Smooth muscle cell (in vitro differentiated cells): ENCODE data around the gene ANKRD39. TPM values are rescaled to one million over a fixed set of nuclear protein-coding genes. Genes with fewer than 3 reads are reported as not detected.

ENCODE experiments used
- DNase-seq: peaks from one replicate; lab custom pipeline; 2025; ENCODE audit not compliant: unreplicated experiment; lab: John Stamatoyannopoulos, UW
- H2AFZ ChIP-seq: fragments of 200-600 bp; sonication (generic); 2 replicates; pipeline ENCODE4 v1.6.0; 2016; ENCODE audit warnings: antibody characterized with exemption, low read depth, mild to moderate bottlenecking
- H3F3A ChIP-seq: fragments of 200-600 bp; sonication (generic); 2 replicates; pipeline ENCODE4 v1.6.0; 2017; ENCODE audit warnings: antibody characterized with exemption, low read depth
- H3K27ac ChIP-seq: fragments of 200-600 bp; sonication (generic); 2 replicates; pipeline ENCODE4 v1.5.1; 2016; ENCODE audit warnings: low read depth, mild to moderate bottlenecking
- H3K27me3 ChIP-seq: fragments of 200-600 bp; sonication (generic); 2 replicates; pipeline ENCODE4 v1.6.1; 2016; ENCODE audit warnings: low read depth, mild to moderate bottlenecking
- H3K36me3 ChIP-seq: fragments of 200-600 bp; sonication (generic); 2 replicates; pipeline ENCODE4 v1.5.1; 2016; ENCODE audit warnings: low read depth
- H3K4me1 ChIP-seq: fragments of 200-600 bp; sonication (generic); 2 replicates; pipeline ENCODE4 v1.5.1; 2016; ENCODE audit warnings: low read depth
- H3K4me2 ChIP-seq: fragments of 200-600 bp; sonication (generic); 2 replicates; pipeline ENCODE4 v1.6.0; 2016; ENCODE audit warnings: mild to moderate bottlenecking
- H3K4me3 ChIP-seq: fragments of 200-600 bp; sonication (generic); 2 replicates; pipeline ENCODE4 v1.5.1; 2016; ENCODE audit warnings: mild to moderate bottlenecking
- H3K79me2 ChIP-seq: fragments of 200-600 bp; sonication (generic); 2 replicates; pipeline ENCODE4 v1.6.0; 2016; ENCODE audit warnings: low read depth, mild to moderate bottlenecking
- H3K9ac ChIP-seq: fragments of 200-600 bp; sonication (generic); 2 replicates; pipeline ENCODE4 v1.6.0; 2016; ENCODE audit warnings: low read depth
- H3K9me3 ChIP-seq: fragments of 200-600 bp; sonication (generic); replicated peaks from 2 replicates; pipeline ENCODE4 v1.5.1; 2016; ENCODE audit warnings: low read depth
- H4K20me1 ChIP-seq: fragments of 200-600 bp; sonication (generic); 2 replicates; pipeline ENCODE4 v1.6.0; 2016; ENCODE audit warnings: low read depth
- CTCF ChIP-seq: fragments of 200-600 bp; sonication (generic); IDR thresholded peaks from 2 replicates; pipeline ENCODE4 v1.5.1; 2017; ENCODE audit warnings: borderline replicate concordance, mild to moderate bottlenecking, antibody characterized with exemption; ENCODE audit not compliant: insufficient read depth, poor library complexity, severe bottlenecking
- WGBS: methylation state at CpG from one replicate; pipeline ENCODE4 v1.1.7; 2016; ENCODE audit warnings: low lambda C conversion rate; 5-methylcytosine and 5-hydroxymethylcytosine counted together
- polyA plus RNA-seq: library from polyadenylated mRNA; unstranded; fragments of >200 nt; fragmentation: Nextera tagmentation; extraction: Ambion mirVana; gene quantifications from 2 replicates; pipeline ENCODE4 v1.2.1, GENCODE V29; 2016
- total RNA-seq: library from RNA; depleted of rRNA; stranded (reverse); fragments of >200 nt; gene quantifications from 2 replicates; pipeline ENCODE4 v1.2.3, GENCODE V29; 2014

ANKRD39 gene
- total and polyA plus RNA-seq, 2 experiments from 2014 or later, result 7.9 to 16.5 TPM

- Histone ChIP-seq H3K9ac (no peak overlapping the region), H3K4me2 (no peak overlapping the region), H3K79me2 (no peaks in the 10 kb centered on the region), H3K4me1 (peaks cover 14% of the 10 kb centered on the region), H3K9me3 (no peaks in the 10 kb centered on the region), H3K27me3 (no peaks in the 10 kb centered on the region), H4K20me1 (no peaks in the 10 kb centered on the region), H2AFZ (no peak overlapping the region), H3K36me3 (no peaks in the 10 kb centered on the region), H3F3A (no peaks in the 10 kb centered on the region), H3K4me3 (no peak overlapping the region), H3K27ac (no peak overlapping the region)
- WGBS, result 92% methylated on average over 5 of the region's 5 CpGs
- no peak for TF ChIP-seq CTCF
- DNase-seq, result no peak
These were observed 27.7 kb downstream of the ANKRD39 start for GRCh38 chr2:96830044-96830562.

GRCh38 chr2:96828874-96829273, 28.9 kb downstream of the ANKRD39 start:
- Histone ChIP-seq H3K9me3 (no peaks in the 10 kb centered on the region), H3K79me2 (no peaks in the 10 kb centered on the region), H3K27me3 (no peaks in the 10 kb centered on the region), H4K20me1 (no peaks in the 10 kb centered on the region), H3K4me2 (no peak overlapping the region), H3K4me1 (peaks cover 14% of the 10 kb centered on the region), H3K9ac (no peak overlapping the region), H3F3A (no peaks in the 10 kb centered on the region), H2AFZ (no peak overlapping the region), H3K36me3 (no peaks in the 10 kb centered on the region), H3K4me3 (no peak overlapping the region), H3K27ac (no peak overlapping the region)
- no peak for TF ChIP-seq CTCF
- no peak for DNase-seq
- WGBS, result 98% methylated on average over 13 of the region's 13 CpGs

- no peak for DNase-seq
- no peaks in the 10 kb centered on the region for H3K27me3 ChIP-seq
- no peaks in the 10 kb centered on the region for H3K79me2 ChIP-seq
- peaks cover 13% of the 10 kb centered on the region for H3K4me1 ChIP-seq
- WGBS, result 96% methylated on average over 14 of the region's 14 CpGs
- no peak overlapping the region for H3K4me3 ChIP-seq
- no peak overlapping the region for H3K4me2 ChIP-seq
- H3F3A ChIP-seq, result no peaks in the 10 kb centered on the region
- no peak overlapping the region for H3K9ac ChIP-seq
- no peak overlapping the region for H3K27ac ChIP-seq
- H3K9me3 ChIP-seq, result no peaks in the 10 kb centered on the region
- H2AFZ ChIP-seq, result no peak overlapping the region
- no peak for TF ChIP-seq CTCF
- H4K20me1 ChIP-seq, result no peaks in the 10 kb centered on the region
- no peaks in the 10 kb centered on the region for H3K36me3 ChIP-seq
These were observed 29.4 kb downstream of the ANKRD39 start for GRCh38 chr2:96828436-96828835.

- no peak for DNase-seq
- WGBS, result 96% methylated on average over 22 of the region's 22 CpGs
- H3K4me3 ChIP-seq, result no peak overlapping the region
- H3K27ac ChIP-seq, result no peak overlapping the region
- no peaks in the 10 kb centered on the region for H3F3A ChIP-seq
- no peaks in the 10 kb centered on the region for H3K27me3 ChIP-seq
- H2AFZ ChIP-seq, result no peak overlapping the region
- H3K4me1 ChIP-seq, result no peaks in the 10 kb centered on the region
- no peaks in the 10 kb centered on the region for H3K36me3 ChIP-seq
- no peak for TF ChIP-seq CTCF
- no peaks in the 10 kb centered on the region for H3K79me2 ChIP-seq
- H3K4me2 ChIP-seq, result no peak overlapping the region
- H4K20me1 ChIP-seq, result no peaks in the 10 kb centered on the region
- no peak overlapping the region for H3K9ac ChIP-seq
- H3K9me3 ChIP-seq, result no peaks in the 10 kb centered on the region
These were observed 31.1 kb downstream of the ANKRD39 start for GRCh38 chr2:96826546-96827278.
